IPS DF 4.7 (cell line): ENCODE measurements around the gene SALL3.

Source experiments
- DNase-seq: peaks from one replicate; pipeline ENCODE4 v3.0.0-alpha.2; 2013; ENCODE audit warnings: low spot score; ENCODE audit errors: extremely low read depth

SALL3 gene

DNA sequence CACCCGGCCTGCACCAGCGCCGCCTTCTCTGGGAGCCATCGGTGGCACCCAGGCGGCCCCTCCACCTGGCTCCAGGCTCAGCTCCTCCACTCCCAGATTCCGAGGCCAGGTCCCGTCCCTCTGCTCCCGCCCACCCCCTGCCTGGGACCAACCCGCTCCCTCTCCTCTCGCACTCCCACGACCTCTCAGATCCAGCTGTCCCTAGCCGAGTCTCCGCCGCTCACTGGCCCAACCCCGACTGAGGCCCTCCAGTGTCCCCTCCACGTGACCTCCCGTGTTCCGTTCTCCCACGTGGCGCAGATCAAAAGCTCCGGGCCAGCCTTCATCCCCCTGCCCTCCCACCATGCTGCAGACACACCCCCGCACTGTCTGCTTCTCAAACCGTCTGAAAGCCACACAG, 14.4 kb upstream of the SALL3 start:
- no peak for DNase-seq

DNA sequence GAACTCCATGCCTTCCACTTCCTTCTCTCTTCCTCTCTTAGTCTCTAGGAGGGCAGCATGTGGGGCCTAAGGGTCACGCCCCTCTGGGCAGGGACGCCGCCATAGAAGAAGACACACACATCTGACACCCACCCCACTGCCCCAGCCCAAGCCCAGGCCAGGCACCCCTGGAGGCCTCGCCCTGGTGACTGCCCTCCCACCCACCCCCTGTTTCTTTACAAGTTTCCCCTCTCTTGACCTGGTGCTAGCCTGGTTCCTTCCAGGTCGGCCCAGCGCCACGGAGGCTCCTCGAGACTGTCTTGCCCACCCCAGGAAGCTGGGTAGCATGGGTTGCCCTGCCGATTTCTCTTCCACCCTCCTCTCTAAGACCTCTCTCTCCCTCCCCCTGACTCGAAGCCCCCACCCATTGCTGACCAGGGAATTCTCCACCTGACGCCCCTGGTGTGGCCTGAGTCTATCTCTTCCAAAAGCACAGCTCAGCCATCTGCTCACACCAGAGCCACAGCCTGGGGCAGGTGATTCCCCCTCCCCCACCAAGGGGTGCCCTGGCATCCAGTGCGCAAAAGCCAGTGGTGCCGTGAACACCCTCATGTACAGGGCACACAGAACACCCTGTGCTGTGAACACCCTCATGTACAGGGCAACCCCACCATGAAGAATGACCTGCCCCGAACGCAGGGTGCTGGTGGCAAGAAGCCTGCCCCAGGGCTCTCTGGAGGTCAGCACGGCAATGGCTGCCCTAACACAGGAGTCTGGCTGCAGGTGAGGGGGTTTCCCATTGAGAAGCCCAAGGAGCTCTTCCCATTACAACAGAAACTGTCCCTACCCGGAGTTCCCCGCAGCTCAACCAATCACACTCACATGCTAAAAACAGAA, 13.5 kb upstream of the SALL3 start:
- DNase-seq: no peak

DNA sequence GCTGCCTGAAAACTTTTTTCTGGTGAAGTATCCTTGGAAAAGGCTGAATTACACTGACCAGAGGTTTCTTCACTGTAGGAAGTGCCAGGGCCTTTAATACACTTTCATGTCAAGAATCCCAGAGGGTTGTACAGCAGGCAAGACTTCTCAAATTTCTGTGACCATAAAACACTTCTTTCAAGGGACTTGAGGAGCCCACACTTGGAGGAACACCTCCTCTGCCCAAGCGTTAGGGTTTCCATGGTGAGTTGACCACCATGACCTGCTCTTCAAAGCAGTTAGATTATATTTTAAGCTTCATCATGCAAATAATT, 12.9 kb upstream of the SALL3 start:
- no peak for DNase-seq

GRCh38 chr18:78967692-78968091, 11.9 kb upstream of the SALL3 start:
- DNase-seq: no peak

DNA sequence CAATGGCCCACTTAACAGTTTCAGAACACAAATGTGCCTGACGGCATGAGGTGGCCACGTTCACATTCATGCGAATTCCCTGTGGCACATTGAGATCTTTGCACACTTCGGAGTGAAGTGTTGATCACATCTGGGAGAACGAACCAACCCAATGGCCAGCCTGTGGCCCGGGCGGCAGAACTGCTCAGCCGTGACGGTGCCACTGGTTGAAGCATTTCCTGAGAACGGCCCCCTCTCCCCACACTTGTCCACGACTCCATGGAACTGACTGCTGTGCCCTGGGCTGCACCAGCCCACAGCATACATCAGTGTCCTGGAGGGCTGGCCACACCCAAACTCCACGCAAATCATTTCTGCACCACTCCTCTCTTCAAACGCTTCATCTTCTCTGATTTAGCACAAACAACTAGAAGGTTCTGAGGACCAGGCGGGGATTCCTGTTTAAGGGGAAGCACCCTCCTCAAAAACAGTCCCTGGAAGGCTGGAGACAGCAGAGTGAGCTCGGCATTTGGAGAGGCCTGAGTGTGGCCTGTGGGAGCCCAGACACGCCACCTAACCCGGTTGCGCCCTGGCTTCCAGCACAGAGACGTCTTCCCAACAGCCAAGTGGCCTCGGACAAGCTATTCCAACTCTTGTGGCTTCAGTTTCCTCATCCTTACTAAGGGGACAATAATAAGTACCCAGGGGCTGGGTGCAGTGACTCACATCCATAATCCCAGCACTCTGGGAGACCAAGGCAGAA, 9.9 kb upstream of the SALL3 start:
- no peak for DNase-seq

- no peak for DNase-seq
Measured at GRCh38 chr18:78970774-78971333, 8.8 kb upstream of the SALL3 start.

- DNase-seq: no peak
Measured at GRCh38 chr18:78971511-78972245, 7.9 kb upstream of the SALL3 start.

DNA sequence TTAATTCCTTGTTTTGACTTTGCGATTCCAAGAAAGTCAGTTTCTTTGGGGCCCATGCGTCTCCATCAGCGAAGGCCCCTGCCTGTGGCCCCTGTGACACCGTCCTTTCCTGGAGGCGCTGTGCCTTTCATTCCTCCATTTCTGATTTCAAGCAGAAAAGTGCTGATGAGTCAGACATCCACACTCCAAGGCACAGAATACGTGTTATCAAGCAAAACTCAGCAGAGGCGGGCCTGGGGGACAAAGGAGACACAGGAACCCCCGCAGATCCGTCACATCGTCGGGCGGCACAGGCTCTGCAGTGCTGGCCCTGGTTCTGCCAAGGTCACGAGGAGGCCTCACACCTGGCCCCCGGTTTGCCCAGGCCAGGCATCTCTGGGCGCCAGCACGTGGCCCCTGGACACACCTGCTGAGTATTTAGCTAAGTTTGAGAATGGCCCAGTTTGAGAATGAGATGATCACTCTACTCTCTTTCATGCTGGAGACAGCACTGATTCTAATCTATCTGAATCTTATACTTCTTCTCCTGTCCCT, 7.2 kb upstream of the SALL3 start:
- no peak for DNase-seq

DNA sequence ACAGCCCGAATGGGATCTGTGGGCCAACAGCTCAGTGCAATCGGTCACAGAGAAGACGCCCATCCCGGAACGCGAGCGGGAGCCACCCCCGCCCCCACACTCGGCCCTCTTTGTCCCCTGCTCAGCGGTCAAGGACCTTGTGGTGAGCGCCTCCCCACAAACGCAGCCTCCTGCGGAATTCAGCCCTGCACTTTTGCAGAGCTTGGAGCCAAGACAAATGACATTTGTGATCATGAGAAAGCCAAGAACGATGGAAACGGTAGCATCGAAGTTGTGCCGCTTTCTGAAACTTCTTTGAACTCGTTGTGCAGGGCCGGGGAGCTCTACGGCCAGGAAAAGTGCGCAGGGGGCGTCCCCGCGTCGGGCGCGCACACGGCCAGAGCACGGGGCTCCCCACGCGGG, 6.7 kb upstream of the SALL3 start:
- no peak for DNase-seq

- DNase-seq: no peak
Measured at GRCh38 chr18:78973357-78974083, 6.1 kb upstream of the SALL3 start.

- no peak for DNase-seq
Measured at GRCh38 chr18:78974115-78974761, 5.4 kb upstream of the SALL3 start.

DNA sequence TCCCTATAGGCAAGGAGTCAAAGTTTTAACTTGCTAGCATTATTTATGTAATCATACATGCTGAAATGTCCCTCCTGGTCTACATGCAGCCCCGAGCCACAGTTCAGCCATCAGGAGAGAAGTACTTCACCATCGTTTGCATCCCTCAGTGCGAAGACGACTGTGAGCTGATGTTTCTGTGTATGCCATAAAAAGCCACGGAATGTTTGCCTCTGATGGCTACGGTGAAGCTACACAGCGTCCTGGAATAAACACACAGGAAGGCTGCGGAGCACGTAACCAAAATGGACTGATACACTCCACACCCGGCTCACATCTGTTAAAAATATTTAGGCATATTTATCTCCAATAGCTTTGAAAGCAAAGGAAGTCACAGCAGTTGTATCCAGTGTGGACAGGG, 4.3 kb upstream of the SALL3 start:
- DNase-seq: no peak

DNA sequence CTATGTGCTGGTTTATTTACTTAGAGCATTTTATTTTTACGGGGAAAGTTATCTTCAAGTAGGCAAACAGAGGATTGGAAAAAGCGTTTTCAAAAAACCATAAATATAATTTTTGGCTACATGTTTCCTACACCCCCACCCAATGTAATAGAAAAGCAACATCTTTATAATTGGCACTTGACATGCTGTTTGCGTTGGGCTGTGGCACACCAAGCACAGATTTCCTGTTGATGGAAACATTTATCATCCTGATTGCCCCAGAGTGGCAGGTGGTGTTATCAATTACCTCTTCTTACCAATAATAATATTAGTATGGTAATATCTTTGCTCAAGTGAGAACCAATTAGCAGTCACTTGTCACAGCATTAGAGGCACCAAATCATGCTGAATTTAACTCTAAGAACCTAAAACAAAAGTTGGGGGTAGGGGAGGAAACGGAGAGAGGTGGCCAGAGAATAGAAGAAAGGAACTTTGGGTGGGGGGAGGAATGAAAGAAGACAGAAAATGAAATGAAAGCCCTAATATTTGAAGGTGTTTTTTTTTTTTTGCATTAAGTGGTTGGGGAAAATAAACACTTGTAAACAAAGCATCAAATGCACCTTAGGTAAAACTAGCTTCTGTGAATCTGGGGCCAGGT, 3.8 kb upstream of the SALL3 start:
- no peak for DNase-seq

- no peak for DNase-seq
Measured at GRCh38 chr18:78976765-78977636, 2.6 kb upstream of the SALL3 start.

- no peak for DNase-seq
Measured at GRCh38 chr18:78977637-78978348, 1.8 kb upstream of the SALL3 start.

GRCh38 chr18:78978349-78979055, 1.1 kb upstream of the SALL3 start:
- no peak for DNase-seq

DNA sequence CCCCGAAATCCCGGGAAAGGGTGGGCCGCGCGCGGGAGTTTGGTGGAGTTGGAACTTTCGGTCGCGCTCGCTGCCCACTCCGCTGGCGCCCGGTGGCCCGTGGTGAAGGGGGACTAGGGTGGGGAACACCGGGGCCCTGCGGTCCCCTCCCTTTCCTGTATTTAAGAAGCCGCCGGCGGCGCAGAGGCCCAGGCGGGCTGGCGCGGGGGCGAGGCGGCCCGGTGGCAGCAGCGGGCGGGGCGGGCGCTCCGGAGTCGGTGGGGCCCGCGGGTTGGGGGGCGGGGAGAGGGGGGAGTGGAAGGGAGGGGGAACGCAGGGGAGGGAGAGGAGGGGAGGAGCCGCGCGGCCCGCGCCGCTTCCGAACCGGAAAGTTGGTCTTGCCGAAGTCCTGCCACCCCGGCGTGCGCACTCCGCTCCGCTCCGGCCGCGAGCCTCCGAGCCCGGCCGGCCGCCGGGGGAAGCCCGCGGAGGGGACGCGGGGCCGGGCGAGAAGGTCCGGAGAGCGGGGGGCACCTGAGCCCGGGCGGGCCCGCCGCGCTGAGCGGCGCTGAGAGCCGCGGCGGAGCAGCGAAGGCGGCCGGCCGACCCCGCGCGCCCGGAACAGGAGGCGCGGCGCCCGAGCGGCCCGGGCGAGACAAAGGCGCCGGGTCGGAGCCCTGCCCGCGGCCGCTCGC, 425 bp upstream of the SALL3 start:
- no peak for DNase-seq
